GM23338 (cell line): ENCODE measurements around the gene RPAP2. TPM values are rescaled to one million over a fixed set of nuclear protein-coding genes. Genes with fewer than 3 reads are reported as not detected.

ENCODE experiments used
- ATAC-seq: fragments of 200-7000 bp; cut with Tn5 transposase; 3 replicates; pipeline ENCODE4 v1.9.1; 2020
- DNase-seq: peaks from one replicate; pipeline ENCODE4 v3.0.0-alpha.2; 2015; ENCODE audit warnings: low spot score
- H2AFZ ChIP-seq: fragments of 200-600 bp; sonication (generic); 2 replicates; pipeline ENCODE4 v1.8.0; 2016; ENCODE audit warnings: antibody characterized with exemption, mild to moderate bottlenecking, moderate library complexity
- H3F3A ChIP-seq: fragments of 200-600 bp; sonication (generic); replicated peaks from 2 replicates; pipeline ENCODE4 v1.8.0; 2017; ENCODE audit warnings: antibody characterized with exemption, mixed run types, low read depth
- H3K27ac ChIP-seq: fragments of 200-600 bp; sonication (generic); 2 replicates; pipeline ENCODE4 v1.6.1; 2016; ENCODE audit warnings: low read depth
- H3K27me3 ChIP-seq: fragments of 200-600 bp; sonication (generic); 2 replicates; pipeline ENCODE4 v1.8.0; 2016; ENCODE audit warnings: mild to moderate bottlenecking, mixed run types, moderate library complexity; ENCODE audit not compliant: insufficient read depth
- H3K36me3 ChIP-seq: fragments of 200-600 bp; sonication (generic); 2 replicates; pipeline ENCODE4 v1.8.0; 2016; ENCODE audit warnings: mild to moderate bottlenecking; ENCODE audit not compliant: insufficient read depth
- H3K4me1 ChIP-seq: fragments of 200-600 bp; sonication (generic); 2 replicates; pipeline ENCODE4 v1.8.0; 2016; ENCODE audit warnings: mild to moderate bottlenecking, moderate library complexity; ENCODE audit not compliant: insufficient read depth
- H3K4me2 ChIP-seq: fragments of 200-600 bp; sonication (generic); 2 replicates; pipeline ENCODE4 v1.7.1; 2017; ENCODE audit warnings: mixed run types
- H3K4me3 ChIP-seq: fragments of 200-600 bp; sonication (generic); 2 replicates; pipeline ENCODE4 v1.6.1; 2016; ENCODE audit warnings: mixed run types
- H3K79me2 ChIP-seq: fragments of 200-600 bp; sonication (generic); replicated peaks from 2 replicates; pipeline ENCODE4 v1.8.0; 2017; ENCODE audit warnings: mild to moderate bottlenecking; ENCODE audit not compliant: insufficient read depth
- H3K9me2 ChIP-seq: fragments of 200-600 bp; sonication (generic); 2 replicates; pipeline ENCODE4 v1.8.0; 2017; ENCODE audit not compliant: insufficient read depth
- H4K20me1 ChIP-seq: fragments of 200-600 bp; sonication (generic); replicated peaks from 2 replicates; pipeline ENCODE4 v1.8.0; 2017; ENCODE audit warnings: mild to moderate bottlenecking; ENCODE audit not compliant: insufficient read depth
- H3K27ac Mint-ChIP-seq: 2 replicates; pipeline ENCODE4 v1.8.0; 2020; ENCODE audit warnings: inconsistent platforms, mild to moderate bottlenecking, moderate library complexity, mixed read lengths
- H3K27me3 Mint-ChIP-seq: 3 replicates; pipeline ENCODE4 v1.8.0; 2022; ENCODE audit warnings: low read depth, mild to moderate bottlenecking, moderate library complexity, mixed read lengths, inconsistent platforms; ENCODE audit not compliant: insufficient read depth, poor library complexity
- H3K36me3 Mint-ChIP-seq: 3 replicates; pipeline ENCODE4 v1.8.0; 2021; ENCODE audit warnings: low read depth, mild to moderate bottlenecking, inconsistent platforms, moderate library complexity, mixed read lengths
- H3K4me1 Mint-ChIP-seq: 3 replicates; pipeline ENCODE4 v1.8.0; 2020; ENCODE audit warnings: mild to moderate bottlenecking, inconsistent platforms, mixed read lengths
- H3K4me3 Mint-ChIP-seq: 3 replicates; pipeline ENCODE4 v1.8.0; 2021; ENCODE audit warnings: moderate library complexity, mild to moderate bottlenecking, inconsistent platforms, mixed read lengths
- H3K9me3 Mint-ChIP-seq: 3 replicates; pipeline ENCODE4 v1.8.0; 2020; ENCODE audit warnings: moderate library complexity, mild to moderate bottlenecking, inconsistent platforms, mixed read lengths
- CREB1 ChIP-seq: fragments of 250-450 bp; sonication (Bioruptor Pico); IDR thresholded peaks from 2 replicates; pipeline ENCODE4 v1.5.0; 2020; ENCODE audit warnings: low read depth, mild to moderate bottlenecking, moderate library complexity
- EZH2 ChIP-seq: fragments of 200-600 bp; sonication (generic); IDR thresholded peaks from one replicate; pipeline ENCODE4 v1.8.0; 2017; ENCODE audit warnings: antibody characterized with exemption, mild to moderate bottlenecking, low read depth; ENCODE audit not compliant: unreplicated experiment
- NANOG ChIP-seq: IDR thresholded peaks from 2 replicates; pipeline ENCODE4 v1.6.1; 2016; ENCODE audit warnings: antibody characterized with exemption, borderline replicate concordance
- POLR2AphosphoS5 ChIP-seq: IDR thresholded peaks from 2 replicates; pipeline ENCODE4 v1.6.1; 2016; ENCODE audit warnings: antibody characterized with exemption, low read depth
- STAT1 ChIP-seq: IDR thresholded peaks from one replicate; pipeline ENCODE4 v1.6.1; 2016; ENCODE audit warnings: antibody characterized with exemption; ENCODE audit not compliant: unreplicated experiment
- polyA plus RNA-seq: library from polyadenylated mRNA; unstranded; fragments of >200 nt; fragmentation: Nextera tagmentation; extraction: Ambion mirVana; gene quantifications from 2 replicates; pipeline ENCODE4 v1.2.1, GENCODE V29; 2016
- total RNA-seq: library from RNA; depleted of rRNA; stranded (reverse); fragments of >200 nt; shearing (Covaris generic); gene quantifications from 2 replicates; pipeline ENCODE4 v1.2.3, GENCODE V29; 2014
- TF ChIP-seq, protein P1 (sequence below): fragments of 250-450 bp; sonication (Bioruptor Pico); IDR thresholded peaks from 2 replicates; pipeline ENCODE4 v1.5.0; 2020; ENCODE audit warnings: mild to moderate bottlenecking, moderate library complexity
- TF ChIP-seq, protein P2 (sequence below): IDR thresholded peaks from one replicate; pipeline ENCODE4 v1.6.1; 2018; ENCODE audit warnings: antibody characterized with exemption; ENCODE audit not compliant: unreplicated experiment

The RPAP2 gene
- total and polyA plus RNA-seq, 2 experiments from 2014 or later, result 26.6 to 30.4 TPM

DNA sequence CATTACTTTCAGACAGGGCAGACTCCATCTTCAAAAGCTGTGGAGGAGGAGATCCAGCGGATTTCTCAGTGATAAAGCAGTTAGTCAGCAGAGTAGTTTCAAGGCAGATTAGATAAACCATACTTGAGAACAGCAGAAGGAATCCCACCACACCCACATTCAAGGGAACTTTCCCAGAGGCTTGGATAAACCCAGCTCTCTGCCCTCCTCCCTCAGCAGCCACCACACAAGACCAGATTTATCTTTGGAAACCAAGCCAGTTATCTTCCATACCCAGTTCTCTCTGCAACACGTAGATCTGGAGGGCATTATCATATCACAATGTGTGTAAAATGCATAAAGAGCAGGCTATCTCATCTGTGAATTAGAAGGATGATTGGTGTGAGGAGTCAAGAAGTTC lies 147.7 kb downstream of the RPAP2 start (continued):
- TF ChIP-seq, protein P1, sequence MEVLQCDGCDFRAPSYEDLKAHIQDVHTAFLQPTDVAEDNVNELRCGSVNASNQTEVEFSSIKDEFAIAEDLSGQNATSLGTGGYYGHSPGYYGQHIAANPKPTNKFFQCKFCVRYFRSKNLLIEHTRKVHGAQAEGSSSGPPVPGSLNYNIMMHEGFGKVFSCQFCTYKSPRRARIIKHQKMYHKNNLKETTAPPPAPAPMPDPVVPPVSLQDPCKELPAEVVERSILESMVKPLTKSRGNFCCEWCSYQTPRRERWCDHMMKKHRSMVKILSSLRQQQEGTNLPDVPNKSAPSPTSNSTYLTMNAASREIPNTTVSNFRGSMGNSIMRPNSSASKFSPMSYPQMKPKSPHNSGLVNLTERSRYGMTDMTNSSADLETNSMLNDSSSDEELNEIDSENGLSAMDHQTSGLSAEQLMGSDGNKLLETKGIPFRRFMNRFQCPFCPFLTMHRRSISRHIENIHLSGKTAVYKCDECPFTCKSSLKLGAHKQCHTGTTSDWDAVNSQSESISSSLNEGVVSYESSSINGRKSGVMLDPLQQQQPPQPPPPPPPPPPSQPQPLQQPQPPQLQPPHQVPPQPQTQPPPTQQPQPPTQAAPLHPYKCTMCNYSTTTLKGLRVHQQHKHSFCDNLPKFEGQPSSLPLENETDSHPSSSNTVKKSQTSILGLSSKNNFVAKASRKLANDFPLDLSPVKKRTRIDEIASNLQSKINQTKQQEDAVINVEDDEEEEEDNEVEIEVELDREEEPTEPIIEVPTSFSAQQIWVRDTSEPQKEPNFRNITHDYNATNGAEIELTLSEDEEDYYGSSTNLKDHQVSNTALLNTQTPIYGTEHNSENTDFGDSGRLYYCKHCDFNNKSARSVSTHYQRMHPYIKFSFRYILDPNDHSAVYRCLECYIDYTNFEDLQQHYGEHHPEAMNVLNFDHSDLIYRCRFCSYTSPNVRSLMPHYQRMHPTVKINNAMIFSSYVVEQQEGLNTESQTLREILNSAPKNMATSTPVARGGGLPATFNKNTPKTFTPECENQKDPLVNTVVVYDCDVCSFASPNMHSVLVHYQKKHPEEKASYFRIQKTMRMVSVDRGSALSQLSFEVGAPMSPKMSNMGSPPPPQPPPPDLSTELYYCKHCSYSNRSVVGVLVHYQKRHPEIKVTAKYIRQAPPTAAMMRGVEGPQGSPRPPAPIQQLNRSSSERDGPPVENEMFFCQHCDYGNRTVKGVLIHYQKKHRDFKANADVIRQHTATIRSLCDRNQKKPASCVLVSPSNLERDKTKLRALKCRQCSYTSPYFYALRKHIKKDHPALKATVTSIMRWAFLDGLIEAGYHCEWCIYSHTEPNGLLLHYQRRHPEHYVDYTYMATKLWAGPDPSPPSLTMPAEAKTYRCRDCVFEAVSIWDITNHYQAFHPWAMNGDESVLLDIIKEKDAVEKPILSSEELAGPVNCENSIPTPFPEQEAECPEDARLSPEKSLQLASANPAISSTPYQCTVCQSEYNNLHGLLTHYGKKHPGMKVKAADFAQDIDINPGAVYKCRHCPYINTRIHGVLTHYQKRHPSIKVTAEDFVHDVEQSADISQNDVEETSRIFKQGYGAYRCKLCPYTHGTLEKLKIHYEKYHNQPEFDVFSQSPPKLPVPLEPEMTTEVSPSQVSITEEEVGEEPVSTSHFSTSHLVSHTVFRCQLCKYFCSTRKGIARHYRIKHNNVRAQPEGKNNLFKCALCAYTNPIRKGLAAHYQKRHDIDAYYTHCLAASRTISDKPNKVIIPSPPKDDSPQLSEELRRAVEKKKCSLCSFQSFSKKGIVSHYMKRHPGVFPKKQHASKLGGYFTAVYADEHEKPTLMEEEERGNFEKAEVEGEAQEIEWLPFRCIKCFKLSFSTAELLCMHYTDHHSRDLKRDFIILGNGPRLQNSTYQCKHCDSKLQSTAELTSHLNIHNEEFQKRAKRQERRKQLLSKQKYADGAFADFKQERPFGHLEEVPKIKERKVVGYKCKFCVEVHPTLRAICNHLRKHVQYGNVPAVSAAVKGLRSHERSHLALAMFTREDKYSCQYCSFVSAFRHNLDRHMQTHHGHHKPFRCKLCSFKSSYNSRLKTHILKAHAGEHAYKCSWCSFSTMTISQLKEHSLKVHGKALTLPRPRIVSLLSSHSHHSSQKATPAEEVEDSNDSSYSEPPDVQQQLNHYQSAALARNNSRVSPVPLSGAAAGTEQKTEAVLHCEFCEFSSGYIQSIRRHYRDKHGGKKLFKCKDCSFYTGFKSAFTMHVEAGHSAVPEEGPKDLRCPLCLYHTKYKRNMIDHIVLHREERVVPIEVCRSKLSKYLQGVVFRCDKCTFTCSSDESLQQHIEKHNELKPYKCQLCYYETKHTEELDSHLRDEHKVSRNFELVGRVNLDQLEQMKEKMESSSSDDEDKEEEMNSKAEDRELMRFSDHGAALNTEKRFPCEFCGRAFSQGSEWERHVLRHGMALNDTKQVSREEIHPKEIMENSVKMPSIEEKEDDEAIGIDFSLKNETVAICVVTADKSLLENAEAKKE (CRISPR knock-in tag), result no peak
- no peak for TF ChIP-seq EZH2

DNA sequence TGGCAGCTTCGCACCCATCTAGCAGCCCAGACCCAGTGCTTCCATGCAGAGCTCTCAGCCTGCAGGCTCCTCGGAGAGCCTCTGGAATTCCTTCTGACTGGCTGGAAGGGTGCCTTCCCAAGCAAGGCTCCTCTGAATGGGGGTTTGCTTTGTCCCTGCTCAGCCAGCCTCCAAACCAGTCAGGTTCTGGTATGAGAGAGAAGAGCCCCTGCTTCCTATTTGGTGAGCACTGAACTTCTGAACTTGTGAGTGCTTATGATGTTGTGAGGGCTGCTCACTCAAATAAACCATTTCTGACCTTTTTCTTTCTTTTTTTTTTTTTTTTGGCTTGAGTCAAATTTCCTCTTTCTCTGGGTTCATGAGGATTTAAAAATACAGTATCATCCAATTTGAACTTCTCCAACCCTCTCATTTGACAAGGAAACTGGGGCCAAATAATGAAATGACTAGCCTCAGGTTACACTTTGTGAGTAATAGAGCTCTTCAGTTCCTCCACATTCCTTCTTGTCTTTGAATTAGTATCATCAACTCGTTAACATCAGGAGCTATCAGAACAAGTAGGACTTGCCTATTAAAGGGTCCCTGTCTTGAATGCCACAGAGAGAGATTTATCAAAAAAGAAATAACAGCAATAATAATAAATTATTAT lies 148.3 kb downstream of the RPAP2 start:
- H4K20me1 ChIP-seq, result no peaks in the 10 kb centered on the region
- H3K36me3 Mint-ChIP-seq, result no peaks in the 10 kb centered on the region
- no peaks in the 10 kb centered on the region for H3K9me2 ChIP-seq
- DNase-seq (peak; percentile 46), ATAC-seq (peak; percentile 95)
- no peak overlapping the region for H3K27ac Mint-ChIP-seq
- peaks cover 3% of the 10 kb centered on the region; the same call in 1 of the 2 replicates for H3K4me1 ChIP-seq
- no peaks in the 10 kb centered on the region for H3K27me3 ChIP-seq
- H3K27me3 Mint-ChIP-seq, result no peaks in the 10 kb centered on the region
- H3F3A ChIP-seq, result no peaks in the 10 kb centered on the region
- no peaks in the 10 kb centered on the region for H3K9me3 Mint-ChIP-seq
- H2AFZ ChIP-seq, result peak overlapping the region; percentile 72; the same call in 1 of the 2 replicates
- H3K4me3 ChIP-seq, result no peak overlapping the region
- H3K4me3 Mint-ChIP-seq, result no peak overlapping the region
- peaks cover 15% of the 10 kb centered on the region for H3K4me1 Mint-ChIP-seq
- no peaks in the 10 kb centered on the region for H3K79me2 ChIP-seq
- H3K4me2 ChIP-seq, result no peak overlapping the region
- H3K36me3 ChIP-seq, result no peaks in the 10 kb centered on the region; the same call in 1 of the 2 replicates
- no peak overlapping the region for H3K27ac ChIP-seq
- TF ChIP-seq CREB1 (CRISPR knock-in tag) (no peak), EZH2 (no peak), STAT1 (no peak), NANOG (no peak), POLR2AphosphoS5 (no peak)
- TF ChIP-seq, protein P2, sequence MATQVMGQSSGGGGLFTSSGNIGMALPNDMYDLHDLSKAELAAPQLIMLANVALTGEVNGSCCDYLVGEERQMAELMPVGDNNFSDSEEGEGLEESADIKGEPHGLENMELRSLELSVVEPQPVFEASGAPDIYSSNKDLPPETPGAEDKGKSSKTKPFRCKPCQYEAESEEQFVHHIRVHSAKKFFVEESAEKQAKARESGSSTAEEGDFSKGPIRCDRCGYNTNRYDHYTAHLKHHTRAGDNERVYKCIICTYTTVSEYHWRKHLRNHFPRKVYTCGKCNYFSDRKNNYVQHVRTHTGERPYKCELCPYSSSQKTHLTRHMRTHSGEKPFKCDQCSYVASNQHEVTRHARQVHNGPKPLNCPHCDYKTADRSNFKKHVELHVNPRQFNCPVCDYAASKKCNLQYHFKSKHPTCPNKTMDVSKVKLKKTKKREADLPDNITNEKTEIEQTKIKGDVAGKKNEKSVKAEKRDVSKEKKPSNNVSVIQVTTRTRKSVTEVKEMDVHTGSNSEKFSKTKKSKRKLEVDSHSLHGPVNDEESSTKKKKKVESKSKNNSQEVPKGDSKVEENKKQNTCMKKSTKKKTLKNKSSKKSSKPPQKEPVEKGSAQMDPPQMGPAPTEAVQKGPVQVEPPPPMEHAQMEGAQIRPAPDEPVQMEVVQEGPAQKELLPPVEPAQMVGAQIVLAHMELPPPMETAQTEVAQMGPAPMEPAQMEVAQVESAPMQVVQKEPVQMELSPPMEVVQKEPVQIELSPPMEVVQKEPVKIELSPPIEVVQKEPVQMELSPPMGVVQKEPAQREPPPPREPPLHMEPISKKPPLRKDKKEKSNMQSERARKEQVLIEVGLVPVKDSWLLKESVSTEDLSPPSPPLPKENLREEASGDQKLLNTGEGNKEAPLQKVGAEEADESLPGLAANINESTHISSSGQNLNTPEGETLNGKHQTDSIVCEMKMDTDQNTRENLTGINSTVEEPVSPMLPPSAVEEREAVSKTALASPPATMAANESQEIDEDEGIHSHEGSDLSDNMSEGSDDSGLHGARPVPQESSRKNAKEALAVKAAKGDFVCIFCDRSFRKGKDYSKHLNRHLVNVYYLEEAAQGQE, result no peak
